Measurements from ENCODE around the gene SERAC1. TPM values are rescaled to one million over a fixed set of nuclear protein-coding genes. Genes with fewer than 3 reads are reported as not detected.
A peak's percentile ranks its signal among the peaks of the same experiment; 100 is the strongest.

SERAC1 gene
- total RNA-seq, 2 experiments from 2014 or later: 4.1 to 4.6 TPM

DNA sequence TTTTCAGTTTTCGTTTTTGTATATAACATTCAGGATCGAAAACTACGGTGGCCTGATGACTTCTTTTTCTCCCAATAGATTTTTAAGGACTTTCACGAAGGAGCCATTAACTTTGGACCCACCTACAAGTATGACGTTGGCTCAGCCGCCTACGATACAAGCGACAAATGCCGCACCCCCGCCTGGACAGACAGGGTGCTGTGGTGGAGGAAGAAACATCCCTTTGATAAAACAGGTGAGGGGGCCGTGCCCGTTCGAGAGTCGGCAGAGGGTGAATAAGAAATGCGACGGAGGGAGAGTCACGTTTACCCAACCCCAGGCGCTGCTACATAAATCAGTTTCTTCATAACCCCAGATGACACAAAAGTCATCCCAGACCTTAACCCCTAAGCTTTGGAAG lies 91.5 kb downstream of the SERAC1 start:
- H3K27me3 Mint-ChIP-seq: no peaks in the 10 kb centered on the region
- POLR2A ChIA-PET: no interaction called here
- DNase-seq (no peak), ATAC-seq (ENCODE audit: low read depth) (no peak)
- no peak overlapping the region for H3K27ac Mint-ChIP-seq
- no peak overlapping the region for H3K4me3 Mint-ChIP-seq
- H3K4me1 Mint-ChIP-seq: peaks cover 8% of the 10 kb centered on the region
- peaks cover 31% of the 10 kb centered on the region for H3K36me3 Mint-ChIP-seq
- no peaks in the 10 kb centered on the region for H3K9me3 Mint-ChIP-seq

DNA sequence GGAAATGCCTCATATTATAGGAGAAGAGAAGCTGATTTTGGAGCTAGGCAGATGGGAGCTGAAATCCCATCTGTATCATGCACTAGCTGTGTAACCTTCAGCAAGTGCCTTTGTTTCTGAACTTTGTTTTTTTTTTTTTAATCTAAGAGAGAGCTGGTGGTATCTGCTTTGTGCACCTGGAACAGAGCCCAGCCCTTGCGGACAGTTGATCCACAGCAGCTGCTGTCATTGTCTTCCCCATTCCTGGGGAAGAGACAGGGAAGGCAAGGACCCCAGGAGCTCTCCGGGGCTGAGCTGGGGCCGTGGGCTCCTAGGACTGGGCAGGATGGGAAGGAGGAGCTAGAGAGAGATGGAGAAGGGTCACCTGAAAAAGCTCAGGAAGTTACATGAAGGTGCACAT lies 94.3 kb downstream of the SERAC1 start:
- H3K4me3 Mint-ChIP-seq: no peak overlapping the region
- ATAC-seq (ENCODE audit: low read depth): no peak

DNA sequence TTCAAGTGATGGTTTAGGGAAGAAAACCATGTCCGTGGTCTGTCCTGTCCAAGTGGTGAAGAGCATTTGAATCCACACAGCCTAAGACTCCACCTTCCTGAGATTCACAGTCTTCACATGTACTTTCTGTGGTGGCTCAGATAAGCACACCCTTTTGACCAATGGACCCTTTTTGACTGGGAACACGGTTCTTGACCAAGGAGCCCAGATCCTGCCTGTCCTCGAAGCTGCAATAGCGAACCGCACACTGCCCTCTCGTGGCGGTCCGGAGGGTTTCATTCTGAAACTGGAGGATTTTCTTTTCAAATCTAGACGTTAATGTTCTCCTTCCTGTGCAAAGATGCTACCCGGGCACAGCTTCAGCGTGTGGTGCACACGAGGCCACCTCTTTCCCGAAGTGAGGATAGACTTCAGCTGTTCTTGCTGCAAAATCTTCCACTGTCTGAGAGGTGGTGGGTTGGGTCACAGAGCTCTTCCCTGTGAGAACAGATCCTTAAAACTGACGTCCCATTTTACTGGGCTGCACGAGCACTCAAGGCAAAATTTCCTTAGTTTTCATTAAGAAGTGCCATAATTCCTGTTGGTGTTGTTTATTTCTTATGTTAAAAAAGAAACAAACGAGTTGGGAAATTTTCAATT lies 95.9 kb downstream of the SERAC1 start:
- H3K9me3 Mint-ChIP-seq: no peaks in the 10 kb centered on the region
- no peak overlapping the region for H3K4me3 Mint-ChIP-seq
- H3K4me1 Mint-ChIP-seq: peaks cover 22% of the 10 kb centered on the region
- peak; percentile 67 for ATAC-seq (ENCODE audit: low read depth)
- H3K36me3 Mint-ChIP-seq: peaks cover 24% of the 10 kb centered on the region
- no peaks in the 10 kb centered on the region for H3K27me3 Mint-ChIP-seq
- H3K27ac Mint-ChIP-seq: peak overlapping the region; percentile 71
- DNase-seq: peak; percentile 81
- POLR2A ChIA-PET: interaction anchor here (0.9 to 2.2 kb wide), 6 partner anchors 14 to 110 kb away, joined by 3 to 10 read pairs (median 4); partner anchors contain the start of gene SYNJ2

More for the DNA sequence above, 94.3 kb downstream of the SERAC1 start:
- Mint-ChIP-seq H3K27ac (no peak overlapping the region), H3K4me1 (peaks cover 14% of the 10 kb centered on the region), H3K9me3 (no peaks in the 10 kb centered on the region), H3K36me3 (peaks cover 30% of the 10 kb centered on the region), H3K27me3 (no peaks in the 10 kb centered on the region)
- no peak for DNase-seq
- POLR2A ChIA-PET: interaction anchor here (1.3 to 2.2 kb wide), 2 partner anchors 12 to 47 kb away, joined by 5 to 7 read pairs; no protein-coding TSS in a partner anchor

DNA sequence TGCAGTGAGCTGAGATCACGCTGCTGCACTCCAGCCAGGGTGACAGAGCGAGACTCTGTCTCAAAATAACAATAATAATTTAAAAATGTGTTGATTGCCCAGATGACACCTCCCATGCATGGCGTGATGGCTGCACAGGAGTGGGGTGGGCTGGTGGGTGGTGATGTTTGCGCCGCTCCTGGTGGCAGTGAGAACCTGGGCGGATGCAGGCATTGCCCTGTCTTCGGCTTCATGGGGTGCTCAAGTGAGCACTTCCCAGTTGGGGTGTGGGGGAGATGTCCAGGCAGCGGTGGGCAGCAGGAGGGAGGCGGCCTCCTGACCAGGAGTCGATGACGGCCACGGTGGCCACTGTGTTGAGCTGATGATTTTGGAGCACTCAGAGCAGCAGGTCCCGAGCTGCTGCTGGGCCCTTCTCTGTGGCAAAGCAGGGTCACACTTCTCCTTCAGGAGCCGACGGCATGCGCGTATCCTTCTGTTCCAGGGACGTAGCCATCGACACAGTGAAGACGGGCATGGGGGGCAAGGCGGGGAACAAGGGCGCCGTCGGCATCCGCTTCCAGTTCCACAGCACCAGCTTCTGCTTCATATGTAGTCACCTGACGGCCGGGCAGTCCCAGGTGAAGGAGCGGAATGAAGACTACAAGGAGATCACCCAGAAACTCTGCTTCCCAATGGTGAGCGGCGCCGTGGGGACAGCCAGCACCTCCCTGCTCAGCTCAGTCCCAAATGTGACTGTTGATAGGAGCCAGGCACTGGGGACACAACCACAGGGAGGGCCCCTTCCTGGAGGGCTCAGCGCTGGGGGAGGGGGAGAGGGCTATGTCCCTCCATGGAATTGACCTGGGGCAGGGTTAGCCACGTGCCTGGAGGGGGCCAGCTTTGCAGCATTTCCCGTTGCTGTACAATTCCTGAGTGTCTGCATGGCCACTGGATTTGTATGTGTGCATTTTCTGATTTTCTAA lies 96.7 kb downstream of the SERAC1 start:
- peaks cover 24% of the 10 kb centered on the region for H3K36me3 Mint-ChIP-seq
- peaks cover 22% of the 10 kb centered on the region for H3K4me1 Mint-ChIP-seq
- no peak overlapping the region for H3K27ac Mint-ChIP-seq
- H3K4me3 Mint-ChIP-seq: no peak overlapping the region
- POLR2A ChIA-PET: interaction anchor here (0.9 to 2.1 kb wide), 4 partner anchors 25 to 109 kb away, joined by 3 to 10 read pairs (median 4); partner anchors contain the start of gene SYNJ2
- ATAC-seq (ENCODE audit: low read depth): peak; percentile 13
- no peaks in the 10 kb centered on the region for H3K27me3 Mint-ChIP-seq
- no peak for DNase-seq
- no peaks in the 10 kb centered on the region for H3K9me3 Mint-ChIP-seq

DNA sequence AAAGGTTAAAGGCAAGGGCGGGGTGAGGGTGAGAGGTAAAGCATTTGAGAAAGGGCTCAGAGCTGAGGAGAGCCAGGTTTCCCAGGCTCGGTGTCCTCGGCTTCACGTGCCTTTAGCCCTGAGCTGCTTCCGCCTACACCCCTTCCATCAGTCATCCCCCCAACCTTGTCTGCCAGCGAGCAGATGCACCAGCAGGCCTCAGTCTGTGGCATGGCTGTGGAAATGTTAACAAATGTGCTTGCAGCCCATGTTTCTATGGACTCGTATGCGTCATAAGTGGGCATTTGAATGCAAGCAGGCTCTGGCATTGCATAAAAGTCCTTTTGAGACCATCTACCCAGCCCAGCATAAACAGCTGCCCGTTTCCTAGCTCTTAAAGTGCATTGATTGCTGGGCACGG lies 97.5 kb downstream of the SERAC1 start:
- Mint-ChIP-seq H3K4me3 (no peak overlapping the region), H3K27ac (no peak overlapping the region), H3K4me1 (peaks cover 28% of the 10 kb centered on the region), H3K36me3 (peaks cover 22% of the 10 kb centered on the region), H3K27me3 (no peaks in the 10 kb centered on the region), H3K9me3 (no peaks in the 10 kb centered on the region)
- no peak for DNase-seq
- POLR2A ChIA-PET: no interaction called here
- no peak for ATAC-seq (ENCODE audit: low read depth)

DNA sequence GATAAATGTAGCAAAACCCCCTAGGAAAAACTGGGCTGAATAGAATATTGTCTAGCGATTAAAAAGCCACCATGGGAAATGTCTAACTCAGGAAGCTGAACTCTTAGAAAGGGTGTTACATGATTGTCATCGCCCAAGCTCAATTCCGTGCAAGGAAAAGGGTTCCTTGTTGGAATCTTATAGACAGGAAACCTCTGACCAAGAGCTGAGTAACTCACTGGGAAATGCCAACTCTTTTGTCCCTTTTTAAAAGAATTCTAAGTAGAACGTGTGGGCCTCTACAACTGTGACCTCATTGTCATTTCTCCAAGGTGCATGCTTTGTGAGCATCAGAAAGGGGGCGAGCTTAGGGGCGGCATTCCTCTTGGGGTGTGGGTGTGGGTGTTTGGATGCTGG lies 98.3 kb downstream of the SERAC1 start:
- Mint-ChIP-seq H3K36me3 (peaks cover 22% of the 10 kb centered on the region), H3K4me1 (peaks cover 29% of the 10 kb centered on the region), H3K4me3 (no peak overlapping the region), H3K27me3 (no peaks in the 10 kb centered on the region), H3K27ac (no peak overlapping the region), H3K9me3 (no peaks in the 10 kb centered on the region)
- DNase-seq (no peak), ATAC-seq (ENCODE audit: low read depth) (no peak)
- POLR2A ChIA-PET: no interaction called here

DNA sequence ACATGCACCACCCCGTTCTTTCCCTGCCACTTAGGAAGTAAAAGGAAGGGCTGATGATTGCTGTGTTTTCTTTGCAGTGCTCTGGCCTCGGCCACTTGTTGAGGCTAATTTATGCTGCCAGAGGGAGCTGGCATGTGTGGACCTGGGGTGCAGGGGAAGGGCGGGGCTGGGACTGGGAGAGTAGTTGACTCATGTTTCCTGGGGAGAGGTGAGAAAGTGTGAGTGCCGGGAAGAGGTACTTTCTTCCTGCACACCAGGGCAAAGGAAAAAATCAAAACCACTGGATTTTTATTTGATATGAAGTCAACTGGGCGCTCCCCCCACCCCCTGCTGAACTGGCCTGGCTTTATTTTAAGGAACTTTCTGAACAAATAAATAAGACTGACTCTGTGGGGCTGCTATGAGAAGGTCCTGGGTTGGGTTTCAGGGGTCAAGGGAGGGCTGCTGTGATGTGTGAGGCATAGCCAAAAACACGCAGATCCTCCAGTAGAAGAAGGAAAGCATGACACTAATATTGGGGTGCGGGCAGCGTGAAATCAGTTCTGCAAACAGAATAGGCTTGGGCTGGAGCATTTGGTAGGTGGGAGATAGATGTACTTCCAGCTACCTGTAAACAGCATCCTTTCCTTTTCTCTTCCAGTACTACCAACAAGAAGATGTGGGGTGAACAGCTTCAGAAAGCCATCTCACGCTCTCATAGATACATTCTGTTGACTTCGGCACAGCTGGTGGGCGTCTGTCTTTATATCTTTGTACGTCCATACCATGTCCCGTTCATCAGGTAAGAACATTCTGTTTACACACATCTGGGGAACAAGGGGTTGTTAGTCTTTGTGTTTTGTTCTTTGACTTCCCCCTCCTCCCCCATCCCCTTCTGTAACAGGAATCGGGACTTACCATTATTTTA lies 98.9 kb downstream of the SERAC1 start:
- Mint-ChIP-seq H3K36me3 (peaks cover 18% of the 10 kb centered on the region), H3K4me1 (peaks cover 29% of the 10 kb centered on the region), H3K27ac (no peak overlapping the region), H3K27me3 (no peaks in the 10 kb centered on the region), H3K4me3 (no peak overlapping the region), H3K9me3 (no peaks in the 10 kb centered on the region)
- ATAC-seq (ENCODE audit: low read depth) (no peak), DNase-seq (no peak)
- POLR2A ChIA-PET: no interaction called here

DNA sequence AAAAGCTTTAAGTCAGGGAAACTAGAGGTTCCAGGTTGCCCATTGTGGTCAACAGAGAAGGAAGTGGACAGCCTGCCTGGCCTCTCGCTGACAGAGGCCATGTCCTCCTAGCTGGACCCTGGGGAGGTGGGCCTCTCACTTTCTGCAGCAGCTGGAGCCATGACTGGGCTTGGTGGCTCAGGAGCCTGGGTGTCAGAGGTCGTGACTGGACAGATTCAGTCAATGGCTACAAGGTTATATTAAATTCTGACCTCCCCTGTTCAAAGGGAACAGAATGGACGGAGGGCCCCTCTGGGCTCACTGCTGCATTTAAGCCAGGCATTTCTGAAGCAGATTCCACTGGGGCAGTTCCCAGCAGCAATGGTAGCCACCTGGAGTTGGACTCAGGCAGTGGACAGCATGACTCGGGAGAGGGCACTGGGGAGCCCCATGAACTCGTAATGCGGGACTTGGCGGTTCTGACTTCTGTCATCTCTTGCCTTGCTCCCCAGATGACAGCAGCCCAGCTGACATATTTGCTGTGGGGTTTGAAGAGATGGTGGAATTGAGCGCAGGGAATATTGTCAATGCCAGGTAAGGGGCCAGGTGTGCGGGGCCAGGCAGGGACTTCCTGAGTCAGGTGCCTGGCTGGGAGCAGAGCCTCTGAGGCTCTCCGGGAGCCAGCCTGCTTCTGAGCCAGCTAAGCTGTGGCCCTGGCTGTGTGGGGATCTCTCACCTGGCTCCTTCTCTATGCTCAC lies 99.7 kb downstream of the SERAC1 start:
- H3K4me3 Mint-ChIP-seq: no peak overlapping the region
- POLR2A ChIA-PET: interaction anchor here (0.7 kb wide), 1 partner anchor 10 kb away, joined by 4 read pairs; no protein-coding TSS in a partner anchor
- H3K27ac Mint-ChIP-seq: no peak overlapping the region
- DNase-seq (no peak), ATAC-seq (ENCODE audit: low read depth) (no peak)
- no peaks in the 10 kb centered on the region for H3K27me3 Mint-ChIP-seq
- peaks cover 27% of the 10 kb centered on the region for H3K4me1 Mint-ChIP-seq
- H3K36me3 Mint-ChIP-seq: peaks cover 18% of the 10 kb centered on the region
- H3K9me3 Mint-ChIP-seq: no peaks in the 10 kb centered on the region

DNA sequence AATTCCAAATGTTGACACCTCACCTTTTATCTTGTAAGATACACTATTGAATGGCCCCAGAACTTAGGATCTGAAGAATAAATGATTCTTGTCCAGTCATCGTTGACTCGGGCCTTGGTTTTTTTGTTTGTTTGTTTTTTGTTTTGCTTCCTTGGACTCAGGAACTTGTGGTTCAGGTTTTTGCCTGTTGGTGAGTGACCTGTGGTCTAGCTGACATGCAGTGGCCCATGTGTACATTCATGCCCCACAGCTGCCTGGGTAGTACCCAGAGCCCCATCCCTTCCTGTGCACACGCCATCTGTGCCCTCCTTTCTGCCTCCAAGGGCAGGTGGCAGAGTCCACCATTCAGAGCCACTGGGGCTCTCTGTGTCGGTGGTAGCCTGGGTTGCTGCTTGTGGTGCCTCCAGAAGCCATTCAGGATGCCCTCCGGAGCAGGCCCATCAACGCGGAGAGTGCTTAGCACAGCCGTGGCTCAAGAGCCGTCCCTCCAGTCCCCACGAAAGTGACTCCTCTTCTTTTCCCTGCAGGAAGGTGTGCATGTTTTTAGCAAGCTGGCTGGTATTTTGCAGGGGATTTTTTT lies 100.5 kb downstream of the SERAC1 start:
- ATAC-seq (ENCODE audit: low read depth) (no peak), DNase-seq (no peak)
- H3K9me3 Mint-ChIP-seq: no peaks in the 10 kb centered on the region
- H3K27ac Mint-ChIP-seq: no peak overlapping the region
- peaks cover 27% of the 10 kb centered on the region for H3K4me1 Mint-ChIP-seq
- no peak overlapping the region for H3K4me3 Mint-ChIP-seq
- H3K36me3 Mint-ChIP-seq: peaks cover 18% of the 10 kb centered on the region
- POLR2A ChIA-PET: interaction anchor here (0.6 to 1.1 kb wide), 3 partner anchors 10 to 21 kb away, joined by 4 to 5 read pairs (median 4); no protein-coding TSS in a partner anchor
- no peaks in the 10 kb centered on the region for H3K27me3 Mint-ChIP-seq

DNA sequence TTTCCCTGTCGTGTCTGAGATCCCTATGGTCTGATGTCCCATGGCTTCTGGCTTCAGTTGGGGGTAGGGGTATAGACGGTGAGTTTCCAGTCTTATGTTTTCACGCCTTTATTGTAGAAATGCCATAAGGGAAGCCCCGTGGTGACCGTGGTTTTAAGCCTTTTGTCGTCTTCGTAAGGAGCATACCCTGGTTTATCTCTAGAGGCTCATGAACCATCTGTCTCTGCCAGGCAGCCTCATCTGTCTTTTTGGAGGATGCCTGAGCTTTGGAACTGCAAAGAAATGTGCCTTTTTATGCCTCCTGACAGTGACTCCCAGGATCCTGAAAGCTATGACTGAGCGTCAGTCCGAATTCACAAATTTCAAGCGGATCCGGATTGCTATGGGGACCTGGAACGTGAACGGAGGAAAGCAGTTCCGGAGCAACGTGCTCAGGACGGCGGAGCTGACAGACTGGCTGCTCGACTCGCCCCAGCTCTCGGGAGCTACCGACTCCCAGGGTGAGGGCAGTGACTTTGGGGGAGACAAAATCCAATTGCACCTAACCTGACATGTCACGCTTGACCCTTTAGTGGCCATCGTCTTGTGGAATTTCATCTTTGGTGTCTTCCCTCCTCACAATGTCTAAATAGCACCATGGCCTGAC lies 101.8 kb downstream of the SERAC1 start:
- ATAC-seq (ENCODE audit: low read depth) (no peak), DNase-seq (no peak)
- no peaks in the 10 kb centered on the region for H3K9me3 Mint-ChIP-seq
- H3K27me3 Mint-ChIP-seq: no peaks in the 10 kb centered on the region
- H3K27ac Mint-ChIP-seq: no peak overlapping the region
- POLR2A ChIA-PET: no interaction called here
- H3K4me3 Mint-ChIP-seq: no peak overlapping the region
- peaks cover 20% of the 10 kb centered on the region for H3K36me3 Mint-ChIP-seq
- H3K4me1 Mint-ChIP-seq: peaks cover 22% of the 10 kb centered on the region

DNA sequence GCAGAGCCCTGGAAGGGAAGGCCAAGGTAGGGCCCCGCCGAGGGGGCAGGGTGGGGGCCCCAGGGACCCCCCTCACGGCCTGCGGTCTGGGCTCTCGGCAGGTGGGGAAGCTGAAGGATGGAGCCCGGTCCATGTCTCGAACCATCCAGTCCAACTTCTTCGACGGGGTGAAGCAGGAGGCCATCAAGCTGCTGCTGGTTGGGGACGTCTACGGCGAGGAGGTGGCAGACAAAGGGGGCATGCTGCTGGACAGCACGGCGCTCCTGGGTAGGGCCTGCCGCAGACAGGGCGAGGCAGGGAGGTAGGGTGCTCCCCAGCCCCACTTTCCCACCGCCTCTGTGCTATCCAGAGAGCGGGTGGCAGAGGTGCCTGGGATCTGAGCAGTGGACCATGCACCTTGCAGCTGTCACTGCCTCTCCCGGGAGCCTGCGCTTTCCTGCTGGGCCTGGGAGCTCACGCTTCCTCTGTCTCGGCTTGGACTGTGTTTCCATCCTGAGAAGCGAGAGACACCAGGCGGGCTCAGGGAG lies 103.3 kb downstream of the SERAC1 start:
- DNase-seq (peak; percentile 23), ATAC-seq (ENCODE audit: low read depth) (no peak)
- Mint-ChIP-seq H3K27me3 (no peaks in the 10 kb centered on the region), H3K36me3 (peaks cover 17% of the 10 kb centered on the region), H3K9me3 (no peaks in the 10 kb centered on the region), H3K4me1 (peaks cover 27% of the 10 kb centered on the region), H3K4me3 (no peak overlapping the region), H3K27ac (no peak overlapping the region)
- POLR2A ChIA-PET: no interaction called here

DNA sequence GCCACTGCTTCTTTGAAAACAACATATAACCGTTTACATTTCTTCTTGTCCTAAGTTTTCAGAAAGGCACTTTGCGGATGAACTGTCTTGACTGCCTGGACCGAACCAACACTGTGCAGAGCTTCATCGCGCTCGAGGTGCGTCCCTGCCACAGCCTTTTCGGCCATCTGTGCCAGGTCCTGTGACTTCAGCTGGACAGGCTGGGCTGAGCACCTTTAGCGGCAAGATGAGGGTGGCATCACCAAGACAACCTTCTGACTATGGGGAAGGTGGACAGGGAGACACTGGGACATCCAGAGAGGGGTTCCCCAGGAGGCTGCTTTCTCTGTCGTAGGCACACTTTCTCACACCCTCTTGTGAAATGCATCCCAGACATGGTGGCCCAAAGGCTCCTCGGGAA lies 104.3 kb downstream of the SERAC1 start:
- POLR2A ChIA-PET: no interaction called here
- Mint-ChIP-seq H3K4me1 (peaks cover 20% of the 10 kb centered on the region), H3K9me3 (no peaks in the 10 kb centered on the region), H3K27me3 (no peaks in the 10 kb centered on the region), H3K4me3 (no peak overlapping the region), H3K27ac (no peak overlapping the region), H3K36me3 (peaks cover 17% of the 10 kb centered on the region)
- ATAC-seq (ENCODE audit: low read depth) (no peak), DNase-seq (no peak)

All from activated naive CD8-positive, alpha-beta T cell treated with anti-CD3 and anti-CD28 coated beads, Interleukin-2, amount 10 ng/mL, durations not matched to agents 7 days and 5 days (primary cell).